Karpas-422 (cell line): Measurements from ENCODE around the gene RNU6-9. TPM values are rescaled to one million over a fixed set of nuclear protein-coding genes. Genes with fewer than 3 reads are reported as not detected.
A peak's percentile ranks its signal among the peaks of the same experiment; 100 is the strongest.

ENCODE experiments used
- DNase-seq: peaks from one replicate; pipeline ENCODE4 v3.0.0-alpha.2; 2015
- H2AFZ ChIP-seq: fragments of 200-600 bp; sonication (generic); 2 replicates; pipeline ENCODE4 v1.6.1; 2014; ENCODE audit warnings: antibody characterized with exemption, low read length, mixed read lengths
- H3K27ac ChIP-seq: fragments of 200-600 bp; sonication (generic); 2 replicates; pipeline ENCODE4 v1.5.1; 2014; ENCODE audit warnings: mild to moderate bottlenecking, low read length, moderate library complexity
- H3K27me3 ChIP-seq: fragments of 200-600 bp; sonication (generic); 2 replicates; pipeline ENCODE4 v1.6.1; 2014; ENCODE audit warnings: low read length, mixed read lengths
- H3K36me3 ChIP-seq: fragments of 200-600 bp; sonication (generic); 2 replicates; pipeline ENCODE4 v1.6.1; 2014; ENCODE audit warnings: low read length, mixed read lengths; ENCODE audit not compliant: insufficient read depth
- H3K4me1 ChIP-seq: fragments of 200-600 bp; sonication (generic); 2 replicates; pipeline ENCODE4 v1.6.1; 2014; ENCODE audit warnings: mild to moderate bottlenecking, low read length, mixed read lengths
- H3K4me2 ChIP-seq: fragments of 200-600 bp; sonication (generic); 2 replicates; pipeline ENCODE4 v1.6.1; 2014; ENCODE audit warnings: low read length, low read depth, mild to moderate bottlenecking; ENCODE audit not compliant: poor library complexity, severe bottlenecking
- H3K4me3 ChIP-seq: fragments of 200-600 bp; sonication (generic); 2 replicates; pipeline ENCODE4 v1.5.1; 2014; ENCODE audit warnings: mild to moderate bottlenecking, antibody characterized with exemption, low read length, mixed read lengths
- H3K79me2 ChIP-seq: fragments of 200-600 bp; sonication (generic); 2 replicates; pipeline ENCODE4 v1.6.1; 2014; ENCODE audit warnings: mild to moderate bottlenecking, low read length, mixed read lengths
- H3K9ac ChIP-seq: fragments of 200-600 bp; sonication (generic); 2 replicates; pipeline ENCODE4 v1.6.0; 2014; ENCODE audit warnings: low read length
- H3K9me2 ChIP-seq: fragments of 200-600 bp; sonication (generic), shearing (Covaris generic); replicated peaks from 2 replicates; pipeline ENCODE4 v1.6.0; 2014; ENCODE audit warnings: mild to moderate bottlenecking, low read length, moderate library complexity; ENCODE audit not compliant: insufficient read depth
- H3K9me3 ChIP-seq: fragments of 300-700, 200-600 bp; sonication (generic); 2 replicates; pipeline ENCODE4 v1.6.1; 2014; ENCODE audit warnings: low read length, mixed read lengths
- H4K20me1 ChIP-seq: fragments of 200-600 bp; sonication (generic); 2 replicates; pipeline ENCODE4 v1.6.1; 2014; ENCODE audit warnings: mild to moderate bottlenecking, antibody characterized with exemption, low read length, low read depth; ENCODE audit not compliant: insufficient read depth
- total RNA-seq: library from RNA; depleted of rRNA; stranded (reverse); fragments of >200 nt; shearing (Covaris generic); gene quantifications from 2 replicates; pipeline ENCODE4 v1.2.3, GENCODE V29; 2014; ENCODE audit warnings: low replicate concordance

The RNU6-9 gene
- total RNA-seq, 1 experiment from 2014 or later: not detected

DNA sequence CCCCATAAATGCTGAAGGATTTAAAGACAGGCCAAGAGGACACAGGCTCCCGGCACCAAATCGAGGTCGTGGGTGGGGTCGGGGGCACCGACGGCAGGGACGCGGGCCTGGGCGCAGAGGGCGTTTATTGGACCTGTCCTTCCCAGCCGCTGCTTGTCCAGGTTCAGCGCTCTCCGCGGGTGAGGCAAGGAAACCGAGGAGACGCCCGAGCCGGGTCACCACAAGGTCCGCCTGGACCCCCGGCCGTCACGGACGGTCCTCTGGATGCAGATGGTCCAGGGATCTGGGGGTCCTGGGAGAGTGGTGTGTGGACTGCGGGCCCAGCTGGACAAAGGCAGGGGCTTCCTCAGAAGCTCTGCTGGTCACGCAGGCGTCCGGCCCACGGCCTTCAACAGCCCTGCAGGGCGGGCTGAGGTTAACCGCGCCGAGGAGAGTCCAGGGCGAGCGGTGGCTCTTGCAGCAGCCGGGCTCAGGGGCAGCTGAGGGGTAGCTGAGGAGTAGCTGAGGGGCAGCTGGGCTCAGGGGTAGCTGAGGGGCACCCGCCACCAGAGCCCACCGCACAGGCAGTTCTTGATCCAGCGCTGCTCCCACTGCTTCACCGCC is 25.3 kb upstream of the RNU6-9 start:
- Histone ChIP-seq H3K36me3 (0 out of 2 replicates have a peak, but pooled peaks cover 3% of the 10 kb centered on the region), H3K4me3 (no peak overlapping the region), H4K20me1 (no peaks in the 10 kb centered on the region), H3K9me2 (no peaks in the 10 kb centered on the region), H3K9ac (no peak overlapping the region), H3K9me3 (no peaks in the 10 kb centered on the region), H3K4me2 (no peak overlapping the region), H3K79me2 (no peaks in the 10 kb centered on the region), H3K27ac (no peak overlapping the region), H3K27me3 (no peaks in the 10 kb centered on the region), H3K4me1 (peaks cover 14% of the 10 kb centered on the region), H2AFZ (no peak overlapping the region)
- no peak for DNase-seq

DNA sequence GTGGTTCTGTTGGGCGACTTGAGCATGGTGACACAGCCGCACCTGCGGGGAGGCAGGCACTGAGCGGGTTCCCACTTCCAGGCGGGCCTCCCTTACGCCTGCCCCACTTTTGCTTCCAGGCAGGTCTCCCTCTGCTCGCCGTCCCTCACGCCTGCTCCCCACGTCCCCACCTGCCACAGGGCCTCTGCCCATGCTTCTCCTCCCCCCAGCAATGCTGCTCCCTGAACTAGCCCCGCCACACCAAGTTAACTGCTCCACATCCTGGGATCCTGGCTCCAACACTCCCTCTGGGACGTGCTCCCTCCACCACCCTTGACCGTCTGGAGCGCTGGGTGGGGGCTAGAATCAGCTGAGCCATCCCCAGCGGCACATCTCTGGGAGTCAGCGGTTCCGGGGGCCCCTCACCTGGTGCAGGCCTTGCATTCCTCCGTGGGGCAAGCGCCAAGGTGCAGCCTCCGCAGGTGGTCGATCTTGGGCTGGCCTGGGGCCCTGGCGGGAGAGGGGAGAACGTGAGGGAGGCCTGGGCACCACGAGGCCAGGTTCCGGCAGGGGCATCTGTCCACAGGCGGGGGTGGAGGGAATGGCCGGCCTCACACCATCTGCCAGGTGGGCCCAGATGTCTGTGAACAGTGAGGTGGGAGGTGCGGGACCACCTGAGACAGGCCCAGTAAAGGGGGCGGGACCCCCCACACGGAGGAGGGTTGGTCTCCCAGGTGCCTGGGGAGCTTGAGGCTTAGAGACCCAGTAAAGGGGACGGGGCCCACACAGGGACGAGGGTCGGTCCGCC is 24.6 kb upstream of the RNU6-9 start:
- H3K27ac ChIP-seq: no peak overlapping the region
- H3K27me3 ChIP-seq: no peaks in the 10 kb centered on the region
- no peak overlapping the region for H3K9ac ChIP-seq
- peaks cover 15% of the 10 kb centered on the region for H3K4me1 ChIP-seq
- no peak for DNase-seq
- no peak overlapping the region for H3K4me3 ChIP-seq
- no peak overlapping the region for H2AFZ ChIP-seq
- 0 out of 2 replicates have a peak, but pooled peaks cover 3% of the 10 kb centered on the region for H3K36me3 ChIP-seq
- H3K4me2 ChIP-seq: no peak overlapping the region
- H3K79me2 ChIP-seq: no peaks in the 10 kb centered on the region
- H3K9me3 ChIP-seq: no peaks in the 10 kb centered on the region
- no peaks in the 10 kb centered on the region for H4K20me1 ChIP-seq
- H3K9me2 ChIP-seq: no peaks in the 10 kb centered on the region

DNA sequence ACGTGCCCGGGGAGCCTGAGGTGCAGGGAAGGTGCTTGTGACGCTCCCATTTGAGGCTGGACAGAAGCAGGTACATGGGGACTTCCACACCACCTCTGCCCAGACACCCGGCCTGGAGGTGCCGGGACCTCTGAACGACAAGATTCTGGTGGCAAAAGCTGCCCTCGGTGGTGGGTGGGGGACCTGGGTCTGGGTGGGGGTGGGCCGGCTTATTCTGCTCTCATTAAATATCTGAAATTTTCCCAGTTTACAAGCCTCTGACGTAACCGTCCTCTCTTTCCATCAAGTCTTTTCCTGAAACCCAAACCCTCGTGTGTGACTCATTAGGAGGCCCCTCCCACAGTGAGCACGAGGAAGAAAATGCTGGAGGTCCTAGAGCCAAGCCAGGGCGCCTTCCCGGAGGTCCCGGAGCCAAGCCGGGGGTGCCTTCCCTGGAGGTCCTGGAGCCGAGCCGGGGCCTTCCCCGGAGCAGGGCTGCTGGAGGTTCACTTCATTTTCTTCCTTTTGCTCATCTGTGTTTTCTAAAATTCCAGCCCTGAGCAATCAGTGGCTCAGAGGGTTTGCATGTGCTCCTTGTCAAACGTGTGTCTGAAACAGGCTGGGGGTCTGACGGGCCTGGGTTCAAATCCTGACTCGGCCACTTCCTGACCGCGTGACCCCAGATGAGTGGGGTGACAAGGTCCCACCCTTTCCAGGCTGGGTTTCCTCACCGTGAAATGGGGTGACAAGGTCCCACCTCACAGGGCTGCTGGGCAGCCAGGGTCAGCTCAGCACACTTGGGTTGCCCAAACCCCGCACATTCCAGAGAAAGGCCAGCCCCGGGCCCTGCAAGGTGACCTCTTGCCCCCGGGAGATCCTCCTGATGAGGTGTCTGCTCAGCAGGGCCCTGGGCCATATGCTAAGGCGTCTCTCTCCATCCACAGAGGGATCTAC is 23.8 kb upstream of the RNU6-9 start:
- H3K9ac ChIP-seq: no peak overlapping the region
- 0 out of 2 replicates have a peak, but pooled peaks cover 3% of the 10 kb centered on the region for H3K36me3 ChIP-seq
- no peak overlapping the region for H3K4me2 ChIP-seq
- no peaks in the 10 kb centered on the region for H3K79me2 ChIP-seq
- H3K27ac ChIP-seq: no peak overlapping the region
- H3K4me3 ChIP-seq: no peak overlapping the region
- no peaks in the 10 kb centered on the region for H3K9me2 ChIP-seq
- no peaks in the 10 kb centered on the region for H3K9me3 ChIP-seq
- H3K4me1 ChIP-seq: peaks cover 11% of the 10 kb centered on the region
- no peak for DNase-seq
- H4K20me1 ChIP-seq: no peaks in the 10 kb centered on the region
- H3K27me3 ChIP-seq: no peaks in the 10 kb centered on the region
- H2AFZ ChIP-seq: no peak overlapping the region

DNA sequence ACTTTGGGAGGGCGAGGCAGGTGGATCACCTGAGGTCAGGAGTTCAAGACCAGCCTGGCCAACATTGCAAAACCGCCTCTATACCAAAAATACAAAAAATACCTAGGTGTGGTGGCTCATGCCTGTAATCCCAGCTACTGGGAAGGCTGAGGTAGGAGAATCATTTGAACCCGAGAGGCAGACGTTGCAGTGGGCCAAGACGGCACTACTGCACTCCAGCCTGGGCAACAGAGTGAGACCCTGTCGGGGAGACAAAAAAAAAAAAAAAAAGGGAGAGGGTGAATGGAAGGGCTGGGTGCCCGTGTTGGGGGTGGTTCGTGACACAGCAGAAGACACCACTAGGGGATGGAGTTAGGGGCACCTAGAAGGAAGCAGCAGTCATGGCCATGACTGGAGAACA is 23.0 kb upstream of the RNU6-9 start:
- no peaks in the 10 kb centered on the region for H3K79me2 ChIP-seq
- H3K36me3 ChIP-seq: 0 out of 2 replicates have a peak, but pooled peaks cover 3% of the 10 kb centered on the region
- H4K20me1 ChIP-seq: no peaks in the 10 kb centered on the region
- no peak overlapping the region for H2AFZ ChIP-seq
- peaks cover 11% of the 10 kb centered on the region for H3K4me1 ChIP-seq
- H3K27me3 ChIP-seq: no peaks in the 10 kb centered on the region
- DNase-seq: no peak
- H3K9me2 ChIP-seq: no peaks in the 10 kb centered on the region
- H3K4me3 ChIP-seq: no peak overlapping the region
- H3K9ac ChIP-seq: no peak overlapping the region
- H3K27ac ChIP-seq: no peak overlapping the region
- H3K9me3 ChIP-seq: no peaks in the 10 kb centered on the region
- no peak overlapping the region for H3K4me2 ChIP-seq

DNA sequence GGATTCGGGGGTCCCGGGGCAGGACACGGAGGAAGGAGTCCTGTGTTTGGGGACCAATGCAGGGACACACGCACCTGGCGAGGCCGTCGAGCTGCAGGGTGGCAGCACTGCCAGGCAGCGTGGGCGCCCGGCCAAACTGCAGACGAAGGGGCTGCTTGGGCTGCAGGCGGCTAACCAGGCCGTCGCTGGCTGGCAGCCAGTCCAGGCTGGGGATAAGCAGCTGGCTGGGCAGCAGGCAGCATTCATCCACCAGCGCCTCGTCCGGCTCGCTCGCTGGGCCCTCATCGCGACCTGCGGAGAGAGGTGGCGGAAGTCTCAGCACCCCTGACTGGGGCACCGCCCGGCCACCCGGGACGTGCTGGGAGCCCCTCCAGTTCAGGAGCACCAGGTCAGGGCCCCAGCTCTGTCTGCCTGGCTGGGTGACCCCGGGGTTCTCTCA is 22.3 kb upstream of the RNU6-9 start:
- Histone ChIP-seq H4K20me1 (no peaks in the 10 kb centered on the region), H3K9me2 (no peaks in the 10 kb centered on the region), H3K27me3 (no peaks in the 10 kb centered on the region), H3K4me1 (peaks cover 11% of the 10 kb centered on the region), H3K27ac (no peak overlapping the region), H2AFZ (no peak overlapping the region), H3K4me2 (no peak overlapping the region), H3K79me2 (no peaks in the 10 kb centered on the region), H3K36me3 (0 out of 2 replicates have a peak, but pooled peaks cover 3% of the 10 kb centered on the region), H3K4me3 (no peak overlapping the region), H3K9ac (no peak overlapping the region), H3K9me3 (no peaks in the 10 kb centered on the region)
- no peak for DNase-seq

DNA sequence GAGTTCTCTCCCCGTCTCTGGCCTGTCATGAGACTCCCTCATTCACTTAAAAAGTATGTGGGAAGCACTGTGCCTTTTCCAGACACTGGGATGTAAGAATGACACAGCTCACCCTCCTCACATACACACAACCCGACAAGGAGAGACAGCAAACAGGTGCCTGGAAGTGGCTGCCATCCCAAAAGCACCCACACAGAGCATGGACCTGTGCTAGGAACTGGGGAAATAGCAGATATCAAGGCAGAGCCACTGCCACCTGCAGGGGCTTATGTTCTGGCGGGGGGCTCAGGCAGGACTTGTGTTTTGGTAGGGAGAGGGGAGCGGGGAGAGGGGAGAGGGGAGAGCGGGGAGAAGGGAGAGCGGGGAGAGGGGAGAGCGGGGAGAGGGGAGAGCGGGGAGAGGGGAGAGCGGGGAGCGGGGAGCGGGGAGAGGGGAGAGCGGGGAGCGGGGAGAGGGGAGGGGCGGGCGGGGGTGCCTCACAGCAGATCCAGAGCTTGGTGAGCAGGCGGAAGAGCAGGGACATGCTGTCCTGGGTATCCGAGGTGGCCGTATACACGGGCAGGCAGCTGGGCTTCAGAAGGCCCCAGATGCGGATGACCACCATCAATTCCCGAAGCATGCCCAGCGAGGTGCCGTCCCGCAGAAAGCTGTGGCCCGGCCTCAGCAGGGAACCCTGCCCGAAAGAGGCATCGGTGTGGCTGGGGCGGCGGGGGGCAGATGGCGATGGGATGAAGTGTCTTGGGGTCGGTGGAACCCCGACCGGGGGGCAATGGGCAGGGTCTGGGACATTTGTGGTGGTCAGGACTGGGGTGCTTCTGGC is 21.6 kb upstream of the RNU6-9 start:
- H3K9ac ChIP-seq: no peak overlapping the region
- H3K36me3 ChIP-seq: 0 out of 2 replicates have a peak, but pooled peaks cover 3% of the 10 kb centered on the region
- no peaks in the 10 kb centered on the region for H3K9me3 ChIP-seq
- H3K4me1 ChIP-seq: peaks cover 11% of the 10 kb centered on the region
- H4K20me1 ChIP-seq: no peaks in the 10 kb centered on the region
- H2AFZ ChIP-seq: no peak overlapping the region
- no peak overlapping the region for H3K4me2 ChIP-seq
- peak overlapping the region; percentile 57 for H3K27ac ChIP-seq
- H3K4me3 ChIP-seq: no peak overlapping the region
- DNase-seq: no peak
- H3K9me2 ChIP-seq: no peaks in the 10 kb centered on the region
- H3K27me3 ChIP-seq: no peaks in the 10 kb centered on the region
- no peaks in the 10 kb centered on the region for H3K79me2 ChIP-seq

DNA sequence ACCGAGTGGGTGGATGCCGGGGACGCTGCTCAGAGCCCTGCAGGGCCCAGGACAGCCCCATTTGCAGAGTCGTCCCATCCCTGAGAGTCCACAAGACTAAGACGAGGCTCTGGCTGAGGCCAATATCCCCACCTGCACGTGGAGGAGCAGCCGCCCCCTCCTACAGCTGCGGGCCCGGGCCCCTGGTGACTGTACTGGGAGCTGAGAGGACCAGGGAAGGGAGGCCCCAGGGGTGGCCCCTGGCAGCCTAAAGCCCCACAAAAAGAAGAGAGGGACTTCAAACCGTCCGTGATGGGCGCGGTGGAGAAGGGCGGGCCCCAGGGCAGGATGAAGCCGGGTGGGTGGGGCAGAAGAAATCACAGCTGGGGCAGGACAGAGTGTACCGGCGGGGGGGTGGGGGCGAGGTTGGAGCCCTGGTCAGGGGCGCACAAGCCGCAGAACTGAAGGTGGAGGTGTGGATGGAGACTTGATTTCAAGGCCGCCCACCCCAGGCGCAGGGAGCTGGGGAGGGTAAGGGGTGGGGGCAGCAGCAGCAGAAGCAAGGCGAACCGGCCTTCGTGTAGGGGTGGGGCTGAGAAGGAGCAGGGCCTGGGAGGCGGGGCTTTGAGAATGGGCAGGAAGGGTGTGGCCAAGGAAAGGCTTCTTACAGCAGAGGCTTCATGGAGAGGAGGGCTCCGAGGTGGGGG is 20.9 kb upstream of the RNU6-9 start:
- no peaks in the 10 kb centered on the region for H3K79me2 ChIP-seq
- peak; percentile 95 for DNase-seq
- H3K36me3 ChIP-seq: 0 out of 2 replicates have a peak, but pooled peaks cover 3% of the 10 kb centered on the region
- H3K4me2 ChIP-seq: peak overlapping the region; percentile 56
- H4K20me1 ChIP-seq: no peaks in the 10 kb centered on the region
- H3K4me1 ChIP-seq: peaks cover 11% of the 10 kb centered on the region
- H3K27ac ChIP-seq: peak overlapping the region; percentile 57
- H3K9ac ChIP-seq: peak overlapping the region; percentile 31
- no peaks in the 10 kb centered on the region for H3K27me3 ChIP-seq
- H2AFZ ChIP-seq: no peak overlapping the region
- H3K4me3 ChIP-seq: peak overlapping the region; percentile 30; the same call in 1 of the 2 replicates
- no peaks in the 10 kb centered on the region for H3K9me2 ChIP-seq
- H3K9me3 ChIP-seq: no peaks in the 10 kb centered on the region
